Left ventricle myocardium inferior (tissue), 1 donor: ENCODE results near the gene RFPL2. TPM values are rescaled to one million over a fixed set of nuclear protein-coding genes. Genes with fewer than 3 reads are reported as not detected.

Experiments
- DNase-seq: peaks from one replicate; pipeline ENCODE4 v3.0.0-alpha.2; 2020
- H3K27ac ChIP-seq: fragments of 200-600 bp; replicated peaks from 2 replicates; pipeline ENCODE4 v1.8.0; 2021
- H3K27me3 ChIP-seq: fragments of 200-600 bp; 2 replicates; pipeline ENCODE4 v1.8.0; 2021; ENCODE audit warnings: low read depth
- H3K36me3 ChIP-seq: fragments of 200-600 bp; 2 replicates; pipeline ENCODE4 v1.8.0; 2021
- H3K4me1 ChIP-seq: fragments of 200-600 bp; 2 replicates; pipeline ENCODE4 v1.8.0; 2021
- H3K4me3 ChIP-seq: fragments of 200-600 bp; 2 replicates; pipeline ENCODE4 v1.8.0; 2021; ENCODE audit warnings: mild to moderate bottlenecking, moderate library complexity
- H3K9me3 ChIP-seq: fragments of 200-600 bp; replicated peaks from 2 replicates; pipeline ENCODE4 v1.8.0; 2021
- intact Hi-C: fragments of 100-400 bp; cut with micrococcal nuclease; formaldehyde crosslinking; loops from one replicate; pipeline ENCODE4 v1.11.0; 2022
- total RNA-seq: library from RNA; stranded (reverse); fragmentation: NEBNext Ultra II Directional; extraction: Animal tissue kit (Norgen Biotek cat#: 25700); gene quantifications from one replicate; pipeline ENCODE4 v1.2.1, GENCODE V29; 2021
- TF ChIP-seq, protein P1 (sequence below): fragments of 200-600 bp; IDR thresholded peaks from 2 replicates; pipeline ENCODE4 v1.8.0; 2021; ENCODE audit warnings: antibody characterized with exemption, mild to moderate bottlenecking, borderline replicate concordance
- donor health status: DM: no; HTN: yes; CAD: no; lungs with severe emphysema.

Gene RFPL2
- total RNA-seq, 1 donor from 2014 or later = 0.08 TPM

DNA sequence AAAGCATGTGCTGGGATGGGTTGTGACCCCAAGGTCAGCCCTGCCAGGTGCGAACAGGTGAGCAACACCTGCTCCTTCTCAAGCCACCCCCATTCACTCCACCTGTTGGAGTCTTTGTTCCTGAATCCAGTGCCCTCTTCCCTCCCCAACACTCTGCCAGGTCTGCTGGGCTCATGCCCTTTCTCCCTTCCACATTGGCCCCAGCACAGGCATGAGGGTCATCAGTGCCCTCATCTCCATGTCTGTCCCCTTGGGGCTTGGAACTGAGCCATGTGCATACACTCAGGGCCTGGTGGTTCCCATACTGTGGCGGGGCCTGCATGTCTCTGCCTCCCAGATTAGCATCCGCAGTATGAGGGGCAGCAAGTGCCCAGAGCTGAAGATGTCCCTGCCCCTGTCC, 19.1 kb downstream of the RFPL2 start:
- TF ChIP-seq, protein P1, sequence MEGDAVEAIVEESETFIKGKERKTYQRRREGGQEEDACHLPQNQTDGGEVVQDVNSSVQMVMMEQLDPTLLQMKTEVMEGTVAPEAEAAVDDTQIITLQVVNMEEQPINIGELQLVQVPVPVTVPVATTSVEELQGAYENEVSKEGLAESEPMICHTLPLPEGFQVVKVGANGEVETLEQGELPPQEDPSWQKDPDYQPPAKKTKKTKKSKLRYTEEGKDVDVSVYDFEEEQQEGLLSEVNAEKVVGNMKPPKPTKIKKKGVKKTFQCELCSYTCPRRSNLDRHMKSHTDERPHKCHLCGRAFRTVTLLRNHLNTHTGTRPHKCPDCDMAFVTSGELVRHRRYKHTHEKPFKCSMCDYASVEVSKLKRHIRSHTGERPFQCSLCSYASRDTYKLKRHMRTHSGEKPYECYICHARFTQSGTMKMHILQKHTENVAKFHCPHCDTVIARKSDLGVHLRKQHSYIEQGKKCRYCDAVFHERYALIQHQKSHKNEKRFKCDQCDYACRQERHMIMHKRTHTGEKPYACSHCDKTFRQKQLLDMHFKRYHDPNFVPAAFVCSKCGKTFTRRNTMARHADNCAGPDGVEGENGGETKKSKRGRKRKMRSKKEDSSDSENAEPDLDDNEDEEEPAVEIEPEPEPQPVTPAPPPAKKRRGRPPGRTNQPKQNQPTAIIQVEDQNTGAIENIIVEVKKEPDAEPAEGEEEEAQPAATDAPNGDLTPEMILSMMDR = no peak
- no peaks in the 10 kb centered on the region for H3K9me3 ChIP-seq
- intact Hi-C loops = no loop called here
- H3K36me3 ChIP-seq = no peaks in the 10 kb centered on the region
- H3K4me1 ChIP-seq = no peaks in the 10 kb centered on the region
- H3K4me3 ChIP-seq = no peak overlapping the region
- H3K27ac ChIP-seq = no peak overlapping the region
- no peak for DNase-seq
- peaks cover 62% of the 10 kb centered on the region for H3K27me3 ChIP-seq

DNA sequence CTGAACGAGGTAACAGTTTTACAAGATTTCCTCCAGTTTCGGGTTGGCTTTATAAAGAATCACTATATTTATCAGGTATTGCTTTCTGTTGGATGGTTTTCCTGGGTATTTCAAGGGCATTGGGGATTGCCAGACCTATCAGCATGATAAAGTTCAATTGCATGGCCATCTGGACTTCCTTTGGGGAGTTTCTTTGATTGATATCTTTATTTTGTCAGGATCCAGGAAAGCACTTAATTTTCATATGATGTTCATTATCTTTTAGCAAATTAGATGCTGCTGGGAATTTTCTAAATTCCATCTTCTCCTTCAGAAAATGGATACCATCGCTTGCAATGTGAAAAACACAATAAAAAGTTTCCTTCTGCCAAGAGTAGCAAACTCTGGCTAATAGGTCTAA, 21.2 kb downstream of the RFPL2 start:
- Histone ChIP-seq H3K27ac (no peak overlapping the region), H3K4me3 (no peak overlapping the region), H3K36me3 (no peaks in the 10 kb centered on the region), H3K9me3 (no peaks in the 10 kb centered on the region), H3K4me1 (no peaks in the 10 kb centered on the region), H3K27me3 (peaks cover 77% of the 10 kb centered on the region)
- TF ChIP-seq, protein P1 = no peak
- intact Hi-C loops = no loop called here
- no peak for DNase-seq

DNA sequence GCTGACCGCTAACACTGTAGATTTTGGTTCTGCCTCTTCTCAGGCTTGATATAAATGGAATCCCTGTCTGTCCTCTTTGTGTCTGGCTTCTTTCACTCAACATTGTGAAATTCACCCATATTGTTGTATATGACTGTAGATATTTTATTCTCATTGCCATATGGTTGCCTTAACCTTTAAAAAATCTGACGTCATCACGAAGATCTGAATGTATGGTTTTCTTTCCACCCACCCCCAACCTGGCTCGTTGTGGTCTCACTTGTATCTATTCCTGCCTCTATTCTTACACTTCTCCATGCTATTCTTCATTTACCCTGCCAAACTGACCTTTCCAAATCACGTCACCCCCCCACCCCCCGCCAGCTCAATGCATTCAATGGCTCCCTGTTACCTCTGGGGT, 23.8 kb downstream of the RFPL2 start:
- intact Hi-C loops = no loop called here
- H3K27me3 ChIP-seq = peaks cover 89% of the 10 kb centered on the region
- peaks cover 6% of the 10 kb centered on the region for H3K9me3 ChIP-seq
- no peaks in the 10 kb centered on the region for H3K36me3 ChIP-seq
- no peak for DNase-seq
- no peak overlapping the region for H3K27ac ChIP-seq
- no peak overlapping the region for H3K4me3 ChIP-seq
- peaks cover 3% of the 10 kb centered on the region for H3K4me1 ChIP-seq
- TF ChIP-seq, protein P1 = no peak

DNA sequence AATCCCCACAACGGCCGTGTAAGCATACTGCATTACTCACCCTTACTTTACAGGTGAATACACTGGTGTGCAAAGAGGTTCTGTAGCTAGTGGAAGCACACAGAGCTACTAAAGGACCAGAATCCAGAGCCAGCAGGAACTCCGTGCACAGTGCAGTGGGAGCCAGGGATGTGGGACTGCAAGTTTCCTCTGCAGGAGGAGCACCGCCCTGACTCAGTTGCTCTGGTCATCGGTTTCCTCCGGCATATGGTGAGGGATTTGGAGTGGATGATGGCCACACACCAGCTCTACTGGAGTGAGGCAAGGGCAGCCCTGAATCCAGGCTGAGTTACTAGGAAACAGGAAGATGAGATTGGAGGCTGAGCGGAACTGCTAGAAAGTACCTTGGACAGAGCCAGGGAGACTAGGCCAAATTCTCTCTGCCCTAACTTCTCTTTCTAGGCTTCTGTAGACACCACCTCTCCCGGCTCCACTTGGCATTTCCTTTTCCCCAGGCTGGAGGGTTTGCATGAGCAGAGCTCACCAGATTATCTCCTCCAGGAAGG, 27.6 kb downstream of the RFPL2 start:
- Histone ChIP-seq H3K36me3 (no peaks in the 10 kb centered on the region), H3K4me3 (no peak overlapping the region), H3K4me1 (peaks cover 8% of the 10 kb centered on the region), H3K27me3 (peaks cover 97% of the 10 kb centered on the region), H3K27ac (no peak overlapping the region), H3K9me3 (peaks cover 6% of the 10 kb centered on the region)
- DNase-seq = no peak
- intact Hi-C loops = no loop called here
- TF ChIP-seq, protein P1 = no peak

DNA sequence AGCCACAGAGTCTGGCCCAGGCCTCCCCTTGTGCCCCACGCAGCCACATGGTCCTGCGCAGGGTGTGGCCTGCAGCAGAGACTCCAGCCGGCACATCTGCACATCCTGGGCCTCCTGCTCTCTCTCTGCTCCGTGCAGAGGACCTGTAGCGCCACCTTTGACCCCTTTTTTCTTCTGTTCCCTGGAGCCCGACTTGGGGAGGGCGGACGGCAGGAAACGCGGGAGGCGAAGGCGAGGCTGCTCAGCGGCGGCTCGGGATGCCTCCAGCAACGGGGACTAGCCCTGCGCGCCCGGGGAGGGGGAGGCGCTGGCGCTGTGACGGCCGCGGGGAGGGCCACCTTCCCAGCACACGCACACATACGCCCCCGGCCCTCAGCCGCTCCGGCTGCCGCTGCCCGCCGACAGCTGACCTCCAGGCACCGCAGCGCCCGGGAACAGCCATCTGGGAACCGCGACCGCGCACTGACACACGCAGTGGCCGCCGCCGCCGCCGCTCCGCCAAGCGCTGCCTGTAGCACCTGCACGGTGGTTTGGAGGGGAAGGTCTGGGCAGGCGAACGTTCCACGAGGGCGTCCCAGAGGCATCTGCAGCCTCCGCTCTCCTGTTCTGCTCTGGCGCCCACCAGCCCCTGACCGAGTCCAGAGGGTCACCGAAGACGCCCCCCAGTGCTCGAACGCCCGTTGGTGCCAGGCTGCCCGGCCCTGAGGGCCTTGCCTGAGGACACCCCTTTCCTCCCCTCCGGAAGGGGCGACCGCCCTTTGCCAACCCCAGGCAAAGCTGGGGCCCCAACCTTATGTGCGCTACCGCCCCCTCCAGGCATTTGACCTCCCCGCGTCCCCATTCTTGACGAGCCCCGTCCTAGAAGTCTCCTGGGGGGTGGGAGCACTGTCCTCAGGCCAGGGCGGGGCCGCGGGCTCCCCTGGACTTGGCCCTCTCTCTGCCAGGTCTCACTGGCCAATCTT, 28.9 kb downstream of the RFPL2 start:
- intact Hi-C loops = no loop called here
- DNase-seq = no peak
- Histone ChIP-seq H3K9me3 (peaks cover 6% of the 10 kb centered on the region), H3K27ac (no peak overlapping the region), H3K27me3 (peaks cover 84% of the 10 kb centered on the region), H3K36me3 (no peaks in the 10 kb centered on the region), H3K4me1 (peaks cover 8% of the 10 kb centered on the region), H3K4me3 (peak overlapping the region; percentile 49)
- TF ChIP-seq, protein P1 = no peak
